Omental fat pad (tissue), 4 donors: ENCODE data around the gene IFT122. TPM values are rescaled to one million over a fixed set of nuclear protein-coding genes. Genes with fewer than 3 reads are reported as not detected.
"Not testable (repeated sequence)": the region's sequence is repeated elsewhere in the genome, so short reads cannot be mapped to it uniquely, and the experiment has no call there.

Source experiments
- ATAC-seq: fragments of 150-250 bp; one replicate; pipeline ENCODE4 v1.9.1; 2016; ENCODE audit warnings: mild to moderate bottlenecking, moderate library complexity; ENCODE audit not compliant: low FRiP score
- DNase-seq: peaks from one replicate; pipeline ENCODE4 v3.0.0-alpha.2; 2019; ENCODE audit warnings: low spot score
- total RNA-seq, 4 donors: library from RNA; depleted of rRNA; stranded (reverse); fragments of >200 nt; gene quantifications; one replicate each; pipeline ENCODE4 v1.1.0, GENCODE V29; 2016
- TF ChIP-seq, protein P1 (sequence below), 3 donors: fragments of 450-650 bp; IDR thresholded peaks; one replicate each; pipeline ENCODE4 v1.5.1; 2016 to 2017; ENCODE audit warnings: antibody characterized with exemption in 3 of 3, mild to moderate bottlenecking in 3 of 3, moderate library complexity in 2 of 3

Gene IFT122
- total RNA-seq, 4 donors from 2014 or later: 19.6 to 62.9 (median 28.2) TPM

DNA sequence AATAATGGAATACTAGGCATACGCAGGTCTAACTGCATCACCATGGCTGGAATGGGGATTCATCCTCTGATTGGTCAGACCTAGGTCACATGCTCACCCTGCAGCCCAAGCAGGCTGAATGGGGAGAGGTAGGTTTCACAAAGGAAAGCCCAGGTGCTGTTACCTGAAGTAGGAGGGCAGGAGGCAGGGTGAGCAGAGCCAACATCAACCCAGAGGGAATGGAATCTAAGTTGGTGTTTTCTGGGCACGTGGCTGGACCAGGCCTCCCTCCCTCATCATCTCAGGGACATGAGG is 96.3 kb downstream of the IFT122 start:
- TF ChIP-seq, protein P1, sequence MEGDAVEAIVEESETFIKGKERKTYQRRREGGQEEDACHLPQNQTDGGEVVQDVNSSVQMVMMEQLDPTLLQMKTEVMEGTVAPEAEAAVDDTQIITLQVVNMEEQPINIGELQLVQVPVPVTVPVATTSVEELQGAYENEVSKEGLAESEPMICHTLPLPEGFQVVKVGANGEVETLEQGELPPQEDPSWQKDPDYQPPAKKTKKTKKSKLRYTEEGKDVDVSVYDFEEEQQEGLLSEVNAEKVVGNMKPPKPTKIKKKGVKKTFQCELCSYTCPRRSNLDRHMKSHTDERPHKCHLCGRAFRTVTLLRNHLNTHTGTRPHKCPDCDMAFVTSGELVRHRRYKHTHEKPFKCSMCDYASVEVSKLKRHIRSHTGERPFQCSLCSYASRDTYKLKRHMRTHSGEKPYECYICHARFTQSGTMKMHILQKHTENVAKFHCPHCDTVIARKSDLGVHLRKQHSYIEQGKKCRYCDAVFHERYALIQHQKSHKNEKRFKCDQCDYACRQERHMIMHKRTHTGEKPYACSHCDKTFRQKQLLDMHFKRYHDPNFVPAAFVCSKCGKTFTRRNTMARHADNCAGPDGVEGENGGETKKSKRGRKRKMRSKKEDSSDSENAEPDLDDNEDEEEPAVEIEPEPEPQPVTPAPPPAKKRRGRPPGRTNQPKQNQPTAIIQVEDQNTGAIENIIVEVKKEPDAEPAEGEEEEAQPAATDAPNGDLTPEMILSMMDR (IDR thresholded peaks at IDR 0.05): no peak
- no peak for ATAC-seq
- DNase-seq: no peak

GRCh38 chr3:129536804-129537203 is 96.8 kb downstream of the IFT122 start:
- ATAC-seq: no peak
- DNase-seq: no peak
- TF ChIP-seq, protein P1 (IDR thresholded peaks at IDR 0.05): no peak

DNA sequence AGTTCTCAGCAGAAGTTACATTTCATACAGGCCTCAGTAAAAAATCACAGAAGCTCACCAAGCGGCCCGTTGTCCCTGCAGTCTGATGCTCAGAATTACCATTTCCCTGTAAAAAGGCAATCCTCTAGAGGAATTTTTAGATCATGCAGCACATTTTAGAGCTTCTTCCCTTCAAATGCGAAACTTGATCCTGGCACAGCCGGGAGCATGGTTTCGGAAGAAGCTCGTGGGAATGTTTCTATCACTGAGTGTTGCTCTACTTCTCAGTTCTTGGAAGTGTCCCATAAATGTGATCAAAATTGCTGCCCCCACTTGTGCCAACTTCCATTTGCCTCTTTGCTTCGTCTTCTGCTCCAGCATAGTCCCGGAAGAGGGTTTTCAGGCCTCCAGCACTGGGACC is 99.2 kb downstream of the IFT122 start:
- ATAC-seq (no peak), DNase-seq (no peak)
- TF ChIP-seq, protein P1 (IDR thresholded peaks at IDR 0.05): no peak

- TF ChIP-seq, protein P1 (IDR thresholded peaks at IDR 0.05): no peak
- no peak for ATAC-seq
- DNase-seq: no peak
Observed at GRCh38 chr3:129540776-129541516, 100.9 kb downstream of the IFT122 start.

DNA sequence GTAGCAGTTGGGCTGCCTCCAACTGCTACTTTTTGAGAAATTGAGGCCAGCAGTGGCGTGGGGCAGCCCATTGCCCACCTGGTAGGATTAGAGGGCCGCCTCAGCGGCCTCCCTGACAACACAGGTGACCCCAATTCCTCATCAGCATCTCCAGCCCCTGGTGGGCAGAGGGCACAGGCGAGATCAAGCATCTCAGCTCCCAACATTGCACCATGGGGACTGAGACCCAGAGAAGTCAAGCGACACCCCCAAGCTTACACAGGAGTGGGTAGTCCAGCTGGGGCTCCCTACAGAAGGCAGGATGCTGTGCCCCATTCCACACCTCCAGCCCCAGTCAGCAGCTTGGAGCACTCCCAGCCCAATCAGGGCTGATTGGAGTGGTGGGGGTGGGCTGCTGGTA is 102.7 kb downstream of the IFT122 start:
- TF ChIP-seq, protein P1 (IDR thresholded peaks at IDR 0.05): no peak
- no peak for DNase-seq
- no peak for ATAC-seq

DNA sequence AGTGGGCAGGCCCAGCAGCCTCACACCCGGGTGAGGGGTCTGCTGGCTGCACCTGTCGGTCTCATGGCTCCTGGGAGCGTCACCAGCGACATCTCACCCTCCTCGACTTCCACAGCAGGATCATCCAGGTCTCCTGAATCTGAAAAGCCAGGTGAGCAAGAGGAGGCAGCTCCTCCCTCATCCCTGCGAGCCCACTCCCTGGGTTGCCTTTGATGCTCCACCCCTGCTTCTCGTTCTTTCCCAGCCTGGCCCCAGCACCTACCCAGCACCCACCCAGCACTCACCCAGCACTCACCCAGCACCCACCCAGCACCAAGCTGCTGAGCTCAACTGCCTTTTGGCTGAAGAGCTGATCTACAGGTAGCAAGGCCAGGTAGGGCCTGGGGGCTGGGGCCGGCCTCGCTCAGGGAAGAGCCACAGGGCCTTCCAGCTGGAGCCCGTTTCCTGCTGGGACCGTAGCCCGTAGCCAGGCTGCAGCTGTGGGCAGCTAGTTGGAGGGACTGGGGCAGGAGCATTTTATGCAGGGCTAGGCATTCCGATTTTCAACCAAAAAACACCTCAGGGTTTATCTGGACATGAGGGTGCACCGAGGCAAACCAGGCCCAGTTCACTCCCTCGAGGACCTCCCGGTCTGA is 103.2 kb downstream of the IFT122 start, which contains the start of gene H1-8:
Gene H1-8 (plus strand): TSS at position 20 of the 635 bp plus-strand sequence. CDS start 44 bp downstream, at position 64.
- no peak for DNase-seq
- no peak for ATAC-seq
- TF ChIP-seq, protein P1 (IDR thresholded peaks at IDR 0.05): no peak

GRCh38 chr3:129543999-129544398 is 104.0 kb downstream of the IFT122 start:
- ATAC-seq (no peak), DNase-seq (no peak)
- TF ChIP-seq, protein P1 (IDR thresholded peaks at IDR 0.05): no peak

DNA sequence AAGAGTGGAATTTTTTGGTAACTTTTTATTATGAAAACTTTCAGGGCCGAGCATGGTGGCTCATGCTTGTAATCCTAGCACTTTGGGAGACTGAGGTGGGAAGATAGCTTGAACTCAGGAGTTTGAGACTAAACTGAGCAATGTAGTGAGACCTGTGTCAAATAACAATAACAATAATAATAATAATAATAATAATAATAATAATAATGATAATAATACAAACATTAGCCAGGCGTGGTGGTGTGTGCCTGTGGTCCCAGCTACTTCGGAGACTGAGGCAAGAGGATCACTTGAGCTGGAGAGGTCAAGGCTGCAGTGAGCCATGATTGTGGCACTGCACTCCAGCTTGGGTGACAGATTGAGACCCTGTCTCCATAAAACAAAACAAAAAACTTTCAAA is 105.9 kb downstream of the IFT122 start:
- not testable (repeated sequence) for DNase-seq, ATAC-seq
